Heart left ventricle (tissue), 13 donors: ENCODE measurements around the gene SEMA6A.

Experiments
- POLR2A ChIP-seq, 2 donors: fragments of 450-650 bp; IDR thresholded peaks; one replicate each; pipeline ENCODE4 v1.6.1; 2017; ENCODE audit warnings: antibody characterized with exemption in 2 of 2, mild to moderate bottlenecking in 2 of 2, moderate library complexity in 2 of 2
- TF ChIP-seq, protein P1 (sequence below), 12 donors: fragments of 200-600 bp; sonication (generic) in 4 of 12; IDR thresholded peaks; one replicate each; pipeline versions ENCODE4 v1.5.0 to v1.8.0; 2018 to 2022; ENCODE audit warnings: antibody characterized with exemption in 12 of 12, mild to moderate bottlenecking in 5 of 12
- donor health status: ischemic (EF 13 %, LVEDD 7.1; RV severe dilation, severe dysfunction).
- donor health status: DM: no; HTN: yes; CAD: no.
- donor health status: DM: no; HTN: no; CAD: no.
- donor health status: ischemic (EF 25% LVEDD 6.9; RV normal size, moderate dysfunction).
- donor health status: ischemic (EF 25% LVEDD 5.7; RV mildly dilated, moderate dysfunction).
- donor health status: ischemic (EF 35%, LVEDD 5.7; RV mildly dilated, moderate dysfunction).
- donor health status: nonischemic (EF 11% LVEDD 7.7; RV severe dilation, severe dysfunction).
- donor health status: DM: yes; HTN: yes; CAD: no.
- donor health status: PGD.
- donor health status: ischemic (EF 29% LVEDD 5.4; RV normal size, mild dysfunction).
- donor health status: nonischemic (EF 23%, LVEDD 6.1; RV moderate dilation, normal function).

DNA sequence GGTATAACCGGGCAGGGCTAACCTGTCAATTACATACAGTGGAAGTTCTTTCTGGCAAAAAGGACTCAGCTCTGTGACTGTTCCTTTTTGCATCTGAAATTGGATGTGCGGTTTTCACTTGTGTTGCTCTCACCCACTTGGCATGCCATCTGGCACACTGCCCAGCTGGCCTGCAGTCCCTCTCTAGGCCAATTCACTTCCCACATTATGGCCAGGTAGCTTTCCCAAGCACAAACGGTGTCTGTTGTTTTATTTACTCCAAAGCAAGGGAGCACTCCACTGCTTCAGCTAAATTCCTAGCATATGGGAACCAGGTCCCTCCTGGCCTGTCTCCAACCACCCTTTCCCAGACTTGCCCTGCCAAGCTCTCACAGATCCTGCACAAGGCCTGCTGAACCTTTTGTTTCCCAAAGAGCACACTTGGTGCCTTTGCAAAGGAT, 132.5 kb downstream of the SEMA6A start:
- TF ChIP-seq, protein P1, sequence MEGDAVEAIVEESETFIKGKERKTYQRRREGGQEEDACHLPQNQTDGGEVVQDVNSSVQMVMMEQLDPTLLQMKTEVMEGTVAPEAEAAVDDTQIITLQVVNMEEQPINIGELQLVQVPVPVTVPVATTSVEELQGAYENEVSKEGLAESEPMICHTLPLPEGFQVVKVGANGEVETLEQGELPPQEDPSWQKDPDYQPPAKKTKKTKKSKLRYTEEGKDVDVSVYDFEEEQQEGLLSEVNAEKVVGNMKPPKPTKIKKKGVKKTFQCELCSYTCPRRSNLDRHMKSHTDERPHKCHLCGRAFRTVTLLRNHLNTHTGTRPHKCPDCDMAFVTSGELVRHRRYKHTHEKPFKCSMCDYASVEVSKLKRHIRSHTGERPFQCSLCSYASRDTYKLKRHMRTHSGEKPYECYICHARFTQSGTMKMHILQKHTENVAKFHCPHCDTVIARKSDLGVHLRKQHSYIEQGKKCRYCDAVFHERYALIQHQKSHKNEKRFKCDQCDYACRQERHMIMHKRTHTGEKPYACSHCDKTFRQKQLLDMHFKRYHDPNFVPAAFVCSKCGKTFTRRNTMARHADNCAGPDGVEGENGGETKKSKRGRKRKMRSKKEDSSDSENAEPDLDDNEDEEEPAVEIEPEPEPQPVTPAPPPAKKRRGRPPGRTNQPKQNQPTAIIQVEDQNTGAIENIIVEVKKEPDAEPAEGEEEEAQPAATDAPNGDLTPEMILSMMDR (IDR thresholded peaks at IDR 0.05) = no peak
- TF ChIP-seq POLR2A (IDR thresholded peaks at IDR 0.05) = no peak
